HG03432 (cell line): ENCODE measurements around the gene GDF2.

Experiments
- ATAC-seq: cut with Tn5 transposase; IDR thresholded peaks from one replicate; pipeline ENCODE4 v1.9.1; 2021; ENCODE audit warnings: mild to moderate bottlenecking, moderate library complexity; ENCODE audit not compliant: unreplicated experiment

The GDF2 gene

DNA sequence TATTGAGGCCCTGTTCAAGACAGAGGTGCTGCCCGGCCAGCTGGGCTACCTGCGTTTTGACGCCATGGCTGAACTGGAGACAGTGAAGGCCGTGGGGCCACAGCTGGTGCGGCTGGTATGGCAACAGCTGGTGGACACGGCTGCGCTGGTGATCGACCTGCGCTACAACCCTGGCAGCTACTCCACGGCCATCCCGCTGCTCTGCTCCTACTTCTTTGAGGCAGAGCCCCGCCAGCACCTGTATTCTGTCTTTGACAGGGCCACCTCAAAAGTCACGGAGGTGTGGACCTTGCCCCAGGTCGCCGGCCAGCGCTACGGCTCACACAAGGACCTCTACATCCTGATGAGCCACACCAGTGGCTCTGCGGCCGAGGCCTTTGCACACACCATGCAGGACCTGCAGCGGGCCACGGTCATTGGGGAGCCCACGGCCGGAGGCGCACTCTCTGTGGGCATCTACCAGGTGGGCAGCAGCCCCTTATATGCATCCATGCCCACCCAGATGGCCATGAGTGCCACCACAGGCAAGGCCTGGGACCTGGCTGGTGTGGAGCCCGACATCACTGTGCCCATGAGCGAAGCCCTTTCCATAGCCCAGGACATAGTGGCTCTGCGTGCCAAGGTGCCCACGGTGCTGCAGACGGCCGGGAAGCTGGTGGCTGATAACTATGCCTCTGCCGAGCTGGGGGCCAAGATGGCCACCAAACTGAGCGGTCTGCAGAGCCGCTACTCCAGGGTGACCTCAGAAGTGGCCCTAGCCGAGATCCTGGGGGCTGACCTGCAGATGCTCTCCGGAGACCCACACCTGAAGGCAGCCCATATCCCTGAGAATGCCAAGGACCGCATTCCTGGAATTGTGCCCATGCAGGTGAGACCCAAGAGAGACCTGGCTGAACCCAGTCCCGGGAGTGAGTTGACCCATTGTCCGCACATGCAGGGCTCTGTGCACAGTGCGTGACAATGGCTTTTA is 28.7 kb downstream of the GDF2 start:
- ATAC-seq: no peak

DNA sequence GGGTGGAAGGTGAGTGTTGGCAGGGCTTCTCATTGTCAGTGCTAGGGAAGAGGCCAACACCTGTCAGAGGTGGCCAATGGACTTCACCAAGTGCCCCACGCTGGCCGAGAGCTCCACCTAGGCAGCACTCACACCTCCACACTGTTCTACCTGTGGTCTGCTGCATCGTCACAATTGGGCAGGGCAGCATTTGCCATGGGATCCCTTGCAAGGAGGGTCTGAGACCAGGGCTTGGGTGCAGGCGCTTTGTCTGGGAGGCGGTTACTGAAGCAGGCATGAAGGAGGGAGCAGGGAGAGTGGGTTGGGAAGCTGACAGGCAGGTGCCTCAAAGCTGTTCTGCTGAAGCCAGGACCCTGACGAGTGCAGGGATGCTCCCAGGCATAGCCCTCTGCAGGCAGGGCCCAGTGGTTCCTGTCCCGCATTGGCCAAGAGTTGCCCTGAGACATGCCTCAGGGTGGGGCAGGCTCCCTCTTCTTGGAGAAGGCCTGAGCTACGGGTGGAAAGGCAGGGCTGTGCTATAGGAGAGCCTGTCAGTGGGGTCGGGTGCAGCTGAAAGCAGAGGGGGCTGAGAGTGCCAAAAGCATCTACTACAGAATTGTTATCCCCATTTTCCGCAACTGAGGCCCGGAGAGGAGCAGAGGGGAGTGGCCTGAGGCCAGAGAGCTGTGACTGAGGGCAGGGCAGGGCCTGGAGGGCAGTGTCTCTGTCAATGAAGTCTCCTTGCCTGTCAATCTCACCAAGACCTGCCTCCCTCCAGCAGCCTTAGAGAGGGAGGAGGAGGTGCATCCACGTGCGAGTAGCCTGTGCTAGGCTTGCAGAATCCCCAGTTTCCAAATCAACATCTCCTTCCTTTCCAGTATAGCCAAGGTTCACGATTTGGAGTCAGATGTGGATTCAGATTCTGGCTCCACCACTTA is 29.9 kb downstream of the GDF2 start:
- no peak for ATAC-seq

DNA sequence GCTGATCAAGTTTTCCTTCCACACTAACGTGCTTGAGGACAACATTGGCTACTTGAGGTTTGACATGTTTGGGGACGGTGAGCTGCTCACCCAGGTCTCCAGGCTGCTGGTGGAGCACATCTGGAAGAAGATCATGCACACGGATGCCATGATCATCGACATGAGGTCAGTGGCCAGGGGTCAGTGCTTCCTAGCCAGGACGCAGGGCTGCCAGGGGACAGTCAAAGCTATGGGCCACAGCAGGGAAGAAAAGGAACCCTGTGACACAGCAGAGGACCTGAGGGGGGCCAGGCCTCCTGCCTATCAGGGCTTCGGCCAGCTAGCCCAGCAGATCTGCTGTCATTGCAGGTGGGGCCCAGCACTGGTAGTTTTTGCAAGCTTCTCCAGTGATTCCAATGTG is 31.1 kb downstream of the GDF2 start:
- no peak for ATAC-seq

DNA sequence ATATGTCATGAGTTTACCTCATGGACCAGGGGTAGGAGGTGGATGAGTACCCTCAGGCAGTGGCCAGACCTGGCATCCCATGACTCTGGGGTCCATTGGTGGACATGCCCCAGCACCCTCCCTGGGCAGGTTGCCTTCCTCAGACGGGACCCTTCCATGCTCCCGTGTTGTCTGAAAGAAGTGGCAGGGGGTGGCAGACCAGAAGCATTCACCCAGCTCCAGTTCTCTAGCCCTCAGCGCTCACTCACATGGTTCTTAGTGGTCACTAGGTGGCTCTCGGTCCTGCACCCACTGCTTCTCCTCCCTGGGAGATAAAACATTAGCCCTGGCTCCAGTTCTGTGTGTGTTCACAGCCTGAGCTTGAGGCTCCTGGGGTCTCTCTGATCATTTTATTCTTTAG is 31.9 kb downstream of the GDF2 start:
- no peak for ATAC-seq

DNA sequence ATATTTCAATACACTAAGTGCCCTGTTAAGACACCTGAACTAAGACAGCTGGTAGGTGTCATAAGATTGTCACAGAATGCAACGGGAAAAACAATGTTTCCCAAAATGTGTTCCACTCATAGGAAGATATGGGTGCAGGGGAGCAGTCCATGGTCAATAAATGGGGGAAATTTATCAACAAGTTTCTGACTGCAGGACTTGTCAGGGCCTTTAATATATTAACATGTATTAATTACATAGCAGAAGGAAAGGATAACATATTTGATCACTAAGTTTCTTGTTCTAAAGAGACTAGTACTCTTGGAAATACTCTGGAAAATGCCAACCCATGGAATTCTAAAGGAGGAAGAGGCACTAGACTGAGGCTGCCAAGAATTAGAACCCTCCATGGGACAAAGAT is 32.6 kb downstream of the GDF2 start:
- no peak for ATAC-seq

DNA sequence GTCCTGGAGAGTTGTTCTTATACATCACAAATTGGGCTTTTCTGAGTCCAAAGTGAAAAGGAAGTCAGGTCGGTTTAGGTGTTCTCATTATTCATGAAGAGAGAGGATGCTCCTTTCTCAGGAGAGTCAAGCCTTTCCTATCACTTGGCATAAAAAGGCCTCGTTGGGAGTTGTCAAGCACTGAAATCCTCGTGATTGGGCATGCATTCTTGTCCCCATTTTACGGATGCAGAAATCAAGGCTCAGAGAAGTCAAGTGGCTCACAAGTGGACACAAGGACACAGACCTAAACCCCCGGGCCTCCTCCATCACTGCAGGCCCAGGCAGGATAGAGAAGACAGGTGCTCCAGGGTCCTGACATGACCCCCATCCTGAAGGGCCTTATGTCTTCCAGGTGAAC is 34.5 kb downstream of the GDF2 start:
- ATAC-seq: no peak

DNA sequence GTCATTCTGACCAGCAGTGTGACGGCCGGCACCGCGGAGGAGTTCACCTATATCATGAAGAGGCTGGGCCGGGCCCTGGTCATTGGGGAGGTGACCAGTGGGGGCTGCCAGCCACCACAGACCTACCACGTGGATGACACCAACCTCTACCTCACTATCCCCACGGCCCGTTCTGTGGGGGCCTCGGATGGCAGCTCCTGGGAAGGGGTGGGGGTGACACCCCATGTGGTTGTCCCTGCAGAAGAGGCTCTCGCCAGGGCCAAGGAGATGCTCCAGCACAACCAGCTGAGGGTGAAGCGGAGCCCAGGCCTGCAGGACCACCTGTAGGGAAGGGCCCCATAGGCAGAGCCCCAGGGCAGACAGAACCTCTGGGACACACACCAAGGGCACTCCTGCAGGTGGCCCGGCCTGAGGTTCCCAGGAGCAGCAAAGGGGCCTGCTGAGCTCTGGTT is 34.9 kb downstream of the GDF2 start:
- no peak for ATAC-seq

DNA sequence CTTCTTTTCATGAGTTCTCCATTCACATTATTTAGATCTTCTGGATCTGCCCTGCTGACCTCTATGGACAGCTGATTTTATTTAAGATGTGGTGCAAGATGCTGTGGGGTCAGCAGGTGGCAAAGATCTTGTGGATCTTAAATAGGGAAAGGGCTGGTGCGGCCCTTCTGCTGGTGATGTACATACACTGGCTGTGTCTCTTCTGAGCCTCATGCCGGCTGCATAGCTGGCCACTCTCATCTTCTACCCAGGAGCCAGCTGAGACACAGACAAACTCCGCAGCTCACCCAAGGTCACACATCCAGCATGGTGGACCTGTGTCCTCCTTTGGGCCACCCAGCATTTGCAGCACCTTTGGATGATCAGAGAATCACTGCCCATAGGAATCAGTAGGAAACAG is 35.7 kb downstream of the GDF2 start:
- no peak for ATAC-seq

DNA sequence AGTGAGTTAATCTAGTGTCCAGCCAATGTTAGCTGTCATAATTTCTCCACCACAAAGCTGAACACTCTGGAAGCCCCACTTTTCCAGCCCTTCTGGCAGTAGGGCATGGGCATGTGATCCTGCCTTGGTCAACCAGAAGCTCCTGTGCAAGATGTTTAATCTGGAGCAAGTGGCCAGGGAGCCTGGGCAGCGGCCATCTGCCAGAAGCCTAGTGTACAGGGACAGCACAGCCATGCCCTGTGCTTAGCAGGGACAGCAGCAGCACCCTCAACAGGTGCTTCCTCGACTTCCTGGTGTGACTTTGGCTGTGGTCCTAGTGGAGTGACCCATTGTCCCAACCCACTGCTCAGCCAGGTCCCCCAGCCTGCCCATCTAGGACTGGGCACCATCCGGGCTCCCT is 36.2 kb downstream of the GDF2 start:
- no peak for ATAC-seq

DNA sequence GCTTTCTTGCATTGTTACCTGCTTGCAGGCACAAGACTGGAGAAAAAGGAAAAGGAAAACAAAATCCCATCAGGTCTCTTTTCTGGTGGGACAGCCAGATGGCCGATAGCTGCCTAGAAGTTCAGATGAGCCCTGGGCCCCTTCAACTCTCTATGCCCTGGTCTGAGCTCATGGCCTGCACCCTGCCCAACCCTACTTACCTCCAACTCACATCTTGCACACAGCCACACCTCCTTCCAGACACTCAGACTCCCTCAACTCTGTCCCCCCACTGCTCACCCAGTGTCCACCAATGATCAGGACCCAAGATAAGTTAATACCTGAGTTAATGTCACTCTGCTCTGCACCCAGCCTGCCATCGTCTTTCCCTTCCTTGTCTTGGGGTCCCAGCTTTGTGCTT is 36.8 kb downstream of the GDF2 start:
- no peak for ATAC-seq

DNA sequence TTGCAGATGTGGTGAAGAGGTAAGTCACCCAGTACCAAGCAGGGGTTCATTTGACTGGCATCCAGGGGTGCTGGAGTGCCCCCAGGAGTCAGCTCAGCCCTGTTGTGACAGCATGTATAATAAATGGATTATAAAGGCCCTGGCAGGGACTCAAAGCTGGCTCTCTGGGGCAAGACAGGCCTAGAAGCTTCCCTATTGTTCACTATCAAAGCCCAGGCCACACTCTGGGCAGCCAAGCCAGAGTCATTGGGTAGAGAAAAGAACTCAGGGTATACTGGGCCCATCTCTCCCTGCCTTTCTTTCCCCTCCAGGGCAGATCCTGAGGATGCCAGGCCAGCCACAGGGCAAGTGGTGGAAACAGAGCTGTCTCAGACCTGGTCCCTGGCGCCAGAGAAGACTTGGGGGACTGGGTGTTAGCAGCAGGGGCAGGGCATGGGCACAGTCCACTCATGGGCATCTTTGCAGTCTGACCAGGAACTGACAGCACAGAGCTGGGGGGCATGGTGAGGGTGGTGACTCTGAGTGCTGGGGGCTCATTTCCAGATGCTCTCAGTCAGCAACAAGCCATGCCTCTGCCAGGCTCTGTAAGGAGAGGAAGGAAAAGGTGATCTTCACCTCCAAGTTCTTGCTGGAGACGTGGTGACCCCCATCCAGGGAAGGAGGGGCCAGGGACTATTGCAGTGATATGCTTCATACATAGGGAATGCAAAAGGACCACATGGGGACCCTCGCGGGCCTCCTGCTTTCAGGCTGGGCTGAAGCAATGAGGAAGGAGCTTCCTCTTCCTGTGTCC is 37.6 kb downstream of the GDF2 start:
- ATAC-seq: no peak

DNA sequence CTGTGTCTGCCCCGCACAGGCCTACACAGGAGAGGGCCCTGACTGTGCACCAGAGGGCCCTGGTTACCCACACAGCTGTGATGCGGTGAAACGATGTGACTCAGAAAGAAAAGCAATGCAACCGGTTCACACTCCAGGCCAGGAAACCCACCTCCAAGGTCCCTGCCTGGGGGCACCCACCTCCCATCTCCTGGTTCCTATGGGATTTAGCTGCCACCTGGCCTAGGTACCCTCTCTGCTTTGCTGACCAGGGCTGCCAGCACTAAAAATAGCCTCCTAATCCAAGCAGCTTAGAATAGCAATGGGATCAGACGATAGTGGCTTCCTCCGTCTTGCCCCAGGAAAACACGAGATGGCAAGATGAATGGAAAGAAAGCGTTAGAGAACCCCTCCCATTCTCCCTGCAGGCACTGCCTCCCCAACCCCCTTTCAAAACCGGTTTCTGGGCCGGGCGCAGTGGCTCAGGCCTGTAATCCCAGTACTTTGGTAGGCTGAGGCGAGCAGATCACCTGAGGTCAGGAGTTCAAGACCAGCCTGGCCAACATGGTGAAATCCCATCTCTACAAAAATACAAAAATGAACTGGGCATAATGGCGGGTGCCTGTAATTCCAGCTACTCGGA is 38.3 kb downstream of the GDF2 start:
- no peak for ATAC-seq

DNA sequence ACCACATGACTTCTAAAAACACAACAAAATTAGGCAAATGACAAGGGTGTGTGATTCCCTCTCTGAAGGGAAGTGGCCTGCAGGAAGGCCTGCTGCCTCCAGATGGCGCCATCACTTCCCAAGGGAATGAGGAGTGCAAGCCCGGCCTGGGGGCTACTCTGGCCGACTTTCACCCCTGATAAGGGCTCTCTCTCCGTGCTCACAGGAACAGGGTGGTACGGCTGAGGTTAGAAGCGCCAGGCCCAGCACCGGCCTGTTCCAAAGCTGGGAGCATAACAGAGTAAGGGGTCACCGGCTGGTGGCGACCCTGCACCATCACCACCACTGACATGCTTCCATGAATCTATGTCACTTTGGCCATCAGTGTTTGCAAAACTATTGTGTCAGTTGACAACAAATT is 39.0 kb downstream of the GDF2 start:
- no peak for ATAC-seq

DNA sequence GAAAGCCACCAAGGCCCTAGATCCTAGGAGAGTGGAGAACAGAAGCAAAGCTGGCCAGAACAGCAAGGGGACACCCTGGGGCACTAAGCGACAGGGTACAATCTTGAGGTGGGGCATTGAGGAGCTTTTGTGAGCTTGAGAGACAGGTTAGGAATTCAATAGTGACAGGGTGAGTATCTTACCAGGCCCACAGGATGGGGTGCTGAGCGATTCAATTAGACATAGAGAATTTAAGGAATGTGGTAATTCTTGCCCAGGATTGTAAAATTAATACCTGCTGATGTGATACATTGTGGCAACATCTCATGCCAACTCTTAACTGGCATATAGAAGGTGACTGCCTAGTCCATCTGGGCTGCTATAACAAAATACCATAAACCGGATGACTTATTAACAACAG is 39.9 kb downstream of the GDF2 start:
- ATAC-seq: no peak

DNA sequence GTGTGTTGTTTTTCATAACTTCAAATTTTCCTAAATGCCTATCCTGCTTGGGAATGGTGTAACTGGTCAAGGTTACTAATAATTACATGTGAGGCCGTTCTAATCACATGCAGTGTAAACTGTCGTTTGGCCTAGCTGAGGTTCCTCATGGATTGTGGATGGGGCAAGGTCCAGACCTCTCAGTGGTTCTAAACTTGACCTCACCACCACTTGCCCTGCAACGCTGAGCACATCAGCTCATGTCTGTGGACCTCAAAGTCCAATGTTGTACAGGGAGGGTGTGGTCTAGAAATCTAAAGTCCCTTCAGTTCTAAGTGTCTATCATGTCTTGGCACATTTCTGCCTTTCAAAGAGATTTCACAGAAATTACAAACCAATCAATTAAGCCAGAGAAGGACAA is 41.5 kb downstream of the GDF2 start:
- no peak for ATAC-seq

DNA sequence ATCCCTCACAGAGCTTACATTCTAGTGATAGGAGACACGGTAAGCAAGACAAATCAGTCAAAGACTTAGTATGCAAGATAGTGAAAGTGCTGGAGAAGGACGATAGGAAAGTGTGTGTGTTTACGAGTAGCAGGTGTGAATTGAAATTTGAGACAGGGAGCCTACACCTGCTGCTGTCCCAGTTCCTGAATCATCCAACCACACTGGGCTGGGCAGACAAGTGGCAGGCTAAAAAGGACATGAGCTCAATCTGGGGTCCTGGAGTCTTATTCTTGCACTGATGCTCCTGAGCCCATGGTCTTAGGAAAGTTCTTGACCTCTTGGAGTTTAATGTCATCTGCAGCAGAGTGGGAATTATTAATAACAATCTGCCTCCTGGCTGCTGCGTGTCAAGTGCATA is 42.1 kb downstream of the GDF2 start:
- no peak for ATAC-seq

DNA sequence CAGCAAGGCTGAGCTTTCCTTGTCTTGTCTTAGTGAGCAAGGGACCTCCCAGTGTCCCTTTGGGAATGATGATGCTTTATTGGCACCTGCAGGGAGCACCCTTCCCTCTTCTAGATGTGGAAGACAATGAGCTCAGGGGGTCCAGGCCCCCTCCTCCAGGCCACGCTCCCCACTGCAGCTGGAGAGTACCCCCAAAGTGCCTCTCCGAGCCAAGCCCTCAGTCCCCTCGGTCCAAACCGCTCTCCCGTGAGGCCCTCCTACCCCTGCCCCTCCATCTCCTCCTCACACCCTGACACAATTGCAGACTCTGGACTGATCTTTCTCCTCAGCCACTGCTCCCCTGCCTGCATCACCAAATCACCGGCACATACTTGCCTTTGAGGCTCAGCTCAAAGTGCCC is 42.7 kb downstream of the GDF2 start:
- no peak for ATAC-seq

DNA sequence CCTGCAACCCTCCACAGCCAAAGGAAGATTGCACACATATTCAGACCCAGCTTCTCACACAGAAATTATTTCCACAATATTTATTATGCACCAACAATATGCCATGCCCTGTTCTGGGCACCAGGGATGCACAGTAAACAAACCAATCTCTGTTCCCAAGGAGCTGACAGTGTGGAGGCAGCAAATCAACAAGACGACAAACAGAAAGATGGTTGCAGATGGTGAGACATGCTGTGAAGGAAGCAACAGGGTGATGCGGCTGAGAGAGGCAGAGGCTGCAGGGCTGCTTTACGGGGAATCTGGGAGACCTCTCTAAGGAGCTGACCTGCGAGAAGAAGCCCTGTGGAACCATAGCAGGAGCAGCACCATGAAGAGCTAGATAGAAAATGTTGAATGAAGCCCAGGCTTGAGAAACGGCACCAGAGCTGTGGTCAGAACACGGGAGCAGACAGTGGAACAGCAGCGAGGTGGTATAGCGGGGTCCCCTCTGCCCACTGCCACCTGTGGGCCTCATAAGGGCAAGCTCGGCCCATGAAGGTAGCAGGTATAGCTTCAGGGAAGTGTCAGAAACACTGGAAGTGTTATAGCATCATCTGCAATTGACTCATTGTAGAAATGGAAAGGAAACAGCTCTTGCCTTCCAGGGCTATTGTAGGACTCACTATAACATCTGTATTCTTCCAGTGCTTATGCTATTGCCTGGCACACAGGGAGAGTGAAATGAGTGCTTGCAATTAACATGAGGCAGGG is 43.4 kb downstream of the GDF2 start:
- ATAC-seq: no peak

DNA sequence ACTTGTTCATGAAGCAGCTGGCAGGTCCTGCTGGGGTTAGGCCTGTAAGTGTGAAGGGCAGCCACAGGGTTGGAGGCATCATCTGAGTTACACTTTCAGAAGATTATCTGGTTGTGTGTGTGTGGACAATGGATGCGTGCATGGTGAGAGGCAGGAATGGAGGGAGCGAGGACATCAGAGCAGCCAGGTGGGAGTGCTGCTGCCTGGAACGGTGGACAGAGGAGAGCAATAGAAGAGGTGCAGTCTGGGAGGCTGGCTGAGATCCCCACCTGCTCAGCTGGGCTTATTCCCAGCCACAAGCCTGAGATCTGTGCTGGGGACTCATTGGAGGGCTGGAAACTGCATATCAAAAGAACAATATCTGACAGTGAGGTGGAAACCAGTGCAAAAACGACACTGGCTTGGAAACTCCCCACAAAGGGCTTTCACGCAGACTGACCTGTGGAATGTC is 44.0 kb downstream of the GDF2 start:
- ATAC-seq: no peak
